NCI-H82 treated with DMSO at 0.1 percent for 48 hours (cell line): ENCODE results near the gene MUC5AC.

ENCODE experiments used
- DNase-seq: peaks from one replicate; lab custom pipeline; 2025; ENCODE audit not compliant: unreplicated experiment; lab: John Stamatoyannopoulos, UW

MUC5AC gene

GRCh38 chr11:1120532-1121330 is 37.0 kb upstream of the MUC5AC start:
- DNase-seq = no peak

- no peak for DNase-seq
Observed at GRCh38 chr11:1121331-1121812, 36.4 kb upstream of the MUC5AC start.

GRCh38 chr11:1121813-1122663 is 35.7 kb upstream of the MUC5AC start:
- DNase-seq = no peak

DNA sequence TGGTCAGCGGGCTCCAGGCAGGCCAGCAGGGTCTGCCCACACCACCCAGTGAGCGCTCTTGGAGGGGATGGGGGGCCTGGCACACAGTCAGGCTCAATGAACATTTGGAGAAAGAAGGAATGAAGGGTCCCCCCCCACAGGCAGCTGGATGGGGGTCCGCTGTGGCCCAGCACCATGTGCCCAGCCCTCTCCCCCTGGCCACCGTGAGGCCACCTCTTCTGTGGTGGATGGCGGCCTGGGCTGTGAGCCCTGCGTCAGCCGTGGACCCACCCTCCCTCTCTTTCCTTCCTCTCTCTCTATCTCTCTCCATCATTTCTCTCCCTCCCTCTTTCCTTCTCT is 35.1 kb upstream of the MUC5AC start:
- no peak for DNase-seq

- DNase-seq = no peak
Observed at GRCh38 chr11:1123970-1124369, 33.8 kb upstream of the MUC5AC start.

GRCh38 chr11:1125803-1126202 is 31.9 kb upstream of the MUC5AC start:
- DNase-seq = no peak

DNA sequence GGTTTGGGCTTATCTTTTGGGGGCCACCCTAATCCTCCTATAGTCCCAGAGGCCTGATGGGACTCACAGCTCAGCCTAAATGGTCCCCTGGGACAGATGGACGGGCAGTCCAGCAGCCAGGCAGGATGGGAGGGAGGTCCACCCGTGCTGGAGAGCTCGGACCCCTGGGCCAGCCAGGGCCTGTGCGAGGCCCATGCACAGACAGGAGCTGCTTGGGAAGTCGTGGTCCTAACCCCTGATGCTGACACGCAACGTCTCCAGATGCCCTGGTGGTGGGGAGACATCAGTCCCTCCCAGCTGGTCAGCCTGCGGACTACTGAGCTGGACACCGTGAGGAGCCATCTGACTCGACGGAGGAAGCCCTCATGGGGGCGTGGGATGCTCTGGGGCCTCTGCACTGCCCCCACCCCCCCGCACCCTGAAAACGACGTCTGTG is 31.2 kb upstream of the MUC5AC start:
- no peak for DNase-seq

GRCh38 chr11:1126935-1127663 is 30.7 kb upstream of the MUC5AC start:
- DNase-seq = no peak

- no peak for DNase-seq
Observed at GRCh38 chr11:1127664-1128162, 30.0 kb upstream of the MUC5AC start.

GRCh38 chr11:1128311-1129142 is 29.2 kb upstream of the MUC5AC start:
- DNase-seq = no peak

GRCh38 chr11:1129143-1129610 is 28.6 kb upstream of the MUC5AC start:
- DNase-seq = no peak

DNA sequence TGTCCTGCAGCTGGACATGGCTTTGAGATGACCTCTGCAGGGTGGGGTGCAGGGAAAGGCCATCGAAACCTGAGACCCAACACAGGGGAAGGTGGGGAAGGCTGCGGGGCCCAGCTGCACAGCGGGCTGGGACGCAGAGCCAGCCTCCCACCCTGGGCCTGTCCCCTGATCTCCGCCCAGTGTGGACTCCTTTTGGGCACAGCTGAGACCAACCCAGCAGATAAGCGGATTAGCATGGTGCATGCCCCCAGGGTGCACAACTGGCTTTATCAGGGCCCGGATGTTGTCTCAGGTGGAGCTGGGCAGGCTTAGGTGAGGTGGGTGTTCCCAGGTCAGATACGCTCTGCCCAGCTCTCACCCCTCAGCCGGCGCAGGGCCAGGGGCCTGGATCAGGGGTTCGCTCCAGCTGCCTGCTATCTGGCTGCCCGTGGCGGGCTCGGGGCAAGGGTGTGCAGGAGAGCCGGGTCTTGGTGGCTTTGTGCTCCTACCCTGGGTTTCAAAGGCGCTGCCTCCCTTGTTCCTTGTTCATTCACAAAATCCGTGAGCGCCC is 28.1 kb upstream of the MUC5AC start:
- no peak for DNase-seq

DNA sequence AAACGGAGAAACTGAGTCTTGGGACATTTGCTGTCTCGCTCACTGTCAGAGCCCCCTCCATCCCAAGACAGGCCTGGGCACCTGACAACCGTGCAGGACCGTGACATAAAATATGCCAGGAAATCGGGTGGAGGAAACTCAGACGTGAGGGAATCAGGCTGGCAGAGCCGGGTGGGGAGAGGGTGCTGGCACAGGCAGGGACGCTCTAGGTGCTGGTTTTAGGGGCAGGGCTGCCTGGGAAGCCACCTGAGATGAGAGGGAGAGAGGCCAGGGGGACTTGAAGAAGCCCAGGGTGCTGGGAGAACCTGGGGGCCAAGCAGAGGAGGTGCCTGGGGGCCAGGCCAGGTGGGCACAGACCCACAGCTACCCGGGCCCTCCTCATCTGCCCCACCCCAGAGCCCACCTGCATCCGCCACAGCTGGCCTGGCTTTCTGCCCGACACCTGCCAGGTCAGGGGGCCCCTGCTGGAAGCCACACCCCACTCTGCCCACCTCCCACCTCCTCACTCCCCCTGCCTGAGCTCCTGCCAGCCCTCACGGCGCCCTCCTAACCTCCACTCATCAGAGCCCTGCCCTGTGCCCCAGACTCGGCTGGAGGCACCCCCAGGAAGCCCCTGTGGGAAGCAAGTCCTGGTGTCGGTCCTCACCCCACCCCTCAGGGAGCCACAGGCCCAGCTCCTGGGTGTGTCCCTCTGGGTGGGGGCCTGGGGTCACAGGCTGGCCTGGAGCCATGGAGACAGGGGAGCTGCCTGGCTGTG is 27.3 kb upstream of the MUC5AC start:
- DNase-seq = no peak

GRCh38 chr11:1131033-1131911 is 26.5 kb upstream of the MUC5AC start:
- DNase-seq = no peak

- no peak for DNase-seq
Observed at GRCh38 chr11:1134848-1135445, 22.8 kb upstream of the MUC5AC start.

- no peak for DNase-seq
Observed at GRCh38 chr11:1138097-1138496, 19.7 kb upstream of the MUC5AC start.

DNA sequence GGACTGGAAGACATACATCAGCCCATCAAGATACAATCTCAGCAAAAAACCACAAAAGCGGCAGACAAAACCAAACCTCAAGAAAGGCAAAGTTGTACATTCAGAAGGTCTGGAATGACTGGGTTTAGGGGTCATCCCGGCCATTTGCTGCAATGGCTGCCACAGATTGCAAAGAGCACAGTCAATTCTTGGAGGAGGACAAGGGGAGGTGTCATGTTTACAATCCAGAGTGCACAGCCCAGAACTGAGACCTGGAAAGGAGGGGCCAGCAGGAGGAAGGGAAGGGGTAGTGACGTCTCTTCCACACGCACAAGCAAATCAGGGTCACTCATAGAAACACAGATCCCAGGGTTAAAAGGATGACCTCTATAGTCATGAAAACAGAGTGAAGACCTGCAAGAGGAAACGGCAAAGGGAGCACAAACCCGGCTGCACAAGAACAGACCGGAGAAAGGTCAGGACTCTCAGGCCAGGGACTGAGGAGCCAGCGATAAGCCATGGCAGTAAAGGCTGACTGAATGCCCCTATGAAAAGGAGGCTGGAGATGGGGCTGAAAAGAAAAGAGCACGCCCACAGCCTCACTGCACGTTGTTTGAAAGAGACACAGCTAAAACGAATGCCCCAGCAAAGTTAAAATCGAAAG is 18.2 kb upstream of the MUC5AC start:
- DNase-seq = no peak
